Measurements from ENCODE around the gene SLC47A1.

The SLC47A1 gene

GRCh38 chr17:19596869-19597268, 63.2 kb downstream of the SLC47A1 start:
- Histone ChIP-seq H3K27me3 (ENCODE audit: insufficient read depth, low read length, poor library complexity, severe bottlenecking) (no peaks in the 10 kb centered on the region), H3K36me3 (ENCODE audit: insufficient read depth, low read length) (no peaks in the 10 kb centered on the region), H3K4me1 (ENCODE audit: insufficient read depth, low read length, poor library complexity, severe bottlenecking) (no peaks in the 10 kb centered on the region), H3K79me2 (ENCODE audit: insufficient read depth, low read length) (no peaks in the 10 kb centered on the region), H3K9me3 (ENCODE audit: insufficient read depth, low read depth, low read length) (no peaks in the 10 kb centered on the region), H3K9ac (ENCODE audit: low read depth, low read length, poor library complexity, severe bottlenecking) (no peak overlapping the region), H4K20me1 (ENCODE audit: insufficient read depth, low read length, poor library complexity, severe bottlenecking) (no peaks in the 10 kb centered on the region), H2AFZ (ENCODE audit: low read length) (no peak overlapping the region), H3F3A (ENCODE audit: low read depth) (no peaks in the 10 kb centered on the region), H3K4me3 (ENCODE audit: low read length, poor library complexity, severe bottlenecking) (no peak overlapping the region), H3K9me2 (replicated peaks; ENCODE audit: low read depth, low read length) (no peaks in the 10 kb centered on the region), H3K4me2 (ENCODE audit: low read depth, low read length, poor library complexity, severe bottlenecking) (no peak overlapping the region)
- no peak for TF ChIP-seq EZH2phosphoT487 (IDR thresholded peaks at IDR 0.05; ENCODE audit: borderline replicate concordance)
- TF ChIP-seq CTCF (conservative IDR thresholded peaks at IDR 0.05; ENCODE audit: low read length), result no peak

- H3K4me3 ChIP-seq (ENCODE audit: low read length, poor library complexity, severe bottlenecking), result no peak overlapping the region
- no peaks in the 10 kb centered on the region for H3K79me2 ChIP-seq (ENCODE audit: insufficient read depth, low read length)
- no peaks in the 10 kb centered on the region for H4K20me1 ChIP-seq (ENCODE audit: insufficient read depth, low read length, poor library complexity, severe bottlenecking)
- H3K36me3 ChIP-seq (ENCODE audit: insufficient read depth, low read length), result no peaks in the 10 kb centered on the region
- no peaks in the 10 kb centered on the region for H3K4me1 ChIP-seq (ENCODE audit: insufficient read depth, low read length, poor library complexity, severe bottlenecking)
- no peaks in the 10 kb centered on the region for H3K27me3 ChIP-seq (ENCODE audit: insufficient read depth, low read length, poor library complexity, severe bottlenecking)
- no peak overlapping the region for H2AFZ ChIP-seq (ENCODE audit: low read length)
- TF ChIP-seq CTCF (conservative IDR thresholded peaks at IDR 0.05; ENCODE audit: low read length), result no peak
- TF ChIP-seq EZH2phosphoT487 (IDR thresholded peaks at IDR 0.05; ENCODE audit: borderline replicate concordance), result no peak
- H3K9me2 ChIP-seq (replicated peaks; ENCODE audit: low read depth, low read length), result no peaks in the 10 kb centered on the region
- no peak overlapping the region for H3K4me2 ChIP-seq (ENCODE audit: low read depth, low read length, poor library complexity, severe bottlenecking)
- no peaks in the 10 kb centered on the region for H3F3A ChIP-seq (ENCODE audit: low read depth)
- H3K9me3 ChIP-seq (ENCODE audit: insufficient read depth, low read depth, low read length), result no peaks in the 10 kb centered on the region
- no peak overlapping the region for H3K9ac ChIP-seq (ENCODE audit: low read depth, low read length, poor library complexity, severe bottlenecking)
Measured at GRCh38 chr17:19610311-19610710, 76.7 kb downstream of the SLC47A1 start.

- no peaks in the 10 kb centered on the region for H3K79me2 ChIP-seq (ENCODE audit: insufficient read depth, low read length)
- H3K4me2 ChIP-seq (ENCODE audit: low read depth, low read length, poor library complexity, severe bottlenecking), result no peak overlapping the region
- H3K4me1 ChIP-seq (ENCODE audit: insufficient read depth, low read length, poor library complexity, severe bottlenecking), result no peaks in the 10 kb centered on the region
- no peak overlapping the region for H2AFZ ChIP-seq (ENCODE audit: low read length)
- H3K27me3 ChIP-seq (ENCODE audit: insufficient read depth, low read length, poor library complexity, severe bottlenecking), result no peaks in the 10 kb centered on the region
- H3K36me3 ChIP-seq (ENCODE audit: insufficient read depth, low read length), result no peaks in the 10 kb centered on the region
- H3K9ac ChIP-seq (ENCODE audit: low read depth, low read length, poor library complexity, severe bottlenecking), result no peak overlapping the region
- H3K9me2 ChIP-seq (replicated peaks; ENCODE audit: low read depth, low read length), result no peaks in the 10 kb centered on the region
- no peaks in the 10 kb centered on the region for H3F3A ChIP-seq (ENCODE audit: low read depth)
- no peaks in the 10 kb centered on the region for H4K20me1 ChIP-seq (ENCODE audit: insufficient read depth, low read length, poor library complexity, severe bottlenecking)
- TF ChIP-seq EZH2phosphoT487 (IDR thresholded peaks at IDR 0.05; ENCODE audit: borderline replicate concordance) (no peak), CTCF (conservative IDR thresholded peaks at IDR 0.05; ENCODE audit: low read length) (no peak)
- H3K9me3 ChIP-seq (ENCODE audit: insufficient read depth, low read depth, low read length), result no peaks in the 10 kb centered on the region
- no peak overlapping the region for H3K4me3 ChIP-seq (ENCODE audit: low read length, poor library complexity, severe bottlenecking)
Measured at GRCh38 chr17:19610879-19611278, 77.2 kb downstream of the SLC47A1 start.

All from Loucy (cell line).